Mesothelial cell of epicardium (in vitro differentiated cells): Measurements from ENCODE around the gene SMIM20. TPM values are rescaled to one million over a fixed set of nuclear protein-coding genes. Genes with fewer than 3 reads are reported as not detected.

Experiments used
- DNase-seq, 2 experiments: peaks; one replicate each; pipeline ENCODE4 v3.0.0; 2021; ENCODE audit warnings: low spot score in 2 of 2; ENCODE audit not compliant: unreplicated experiment in 2 of 2
- H3K27ac Mint-ChIP-seq: 2 replicates; pipeline ENCODE4 v1.8.0; 2021; ENCODE audit warnings: mixed read lengths
- H3K27me3 Mint-ChIP-seq: 2 replicates; pipeline ENCODE4 v1.8.0; 2021; ENCODE audit warnings: low read depth, mixed read lengths
- H3K36me3 Mint-ChIP-seq: 2 replicates; pipeline ENCODE4 v1.8.0; 2021; ENCODE audit warnings: mixed read lengths
- H3K4me1 Mint-ChIP-seq: 2 replicates; pipeline ENCODE4 v1.8.0; 2021; ENCODE audit warnings: mixed read lengths
- H3K4me3 Mint-ChIP-seq: 2 replicates; pipeline ENCODE4 v1.8.0; 2021; ENCODE audit warnings: mild to moderate bottlenecking, moderate library complexity, mixed read lengths
- H3K9me3 Mint-ChIP-seq: 2 replicates; pipeline ENCODE4 v1.8.0; 2021; ENCODE audit warnings: mixed read lengths
- total RNA-seq: library from RNA; stranded (reverse); gene quantifications from 3 replicates; pipeline ENCODE4 v1.2.1, GENCODE V29; 2021
- TF ChIP-seq, protein P1 (sequence below): fragments of 200-600 bp; sonication (generic); IDR thresholded peaks from one replicate; pipeline ENCODE4 v1.5.0; 2021; ENCODE audit warnings: antibody characterized with exemption; ENCODE audit not compliant: unreplicated experiment

Gene SMIM20
- total RNA-seq, 1 donor from 2014 or later: 30.0 TPM

- H3K4me3 Mint-ChIP-seq: no peak overlapping the region
- DNase-seq: no peak
- H3K9me3 Mint-ChIP-seq: no peaks in the 10 kb centered on the region
- H3K36me3 Mint-ChIP-seq: no peaks in the 10 kb centered on the region
- H3K27ac Mint-ChIP-seq: no peak overlapping the region
- no peaks in the 10 kb centered on the region for H3K4me1 Mint-ChIP-seq
- TF ChIP-seq, protein P1, sequence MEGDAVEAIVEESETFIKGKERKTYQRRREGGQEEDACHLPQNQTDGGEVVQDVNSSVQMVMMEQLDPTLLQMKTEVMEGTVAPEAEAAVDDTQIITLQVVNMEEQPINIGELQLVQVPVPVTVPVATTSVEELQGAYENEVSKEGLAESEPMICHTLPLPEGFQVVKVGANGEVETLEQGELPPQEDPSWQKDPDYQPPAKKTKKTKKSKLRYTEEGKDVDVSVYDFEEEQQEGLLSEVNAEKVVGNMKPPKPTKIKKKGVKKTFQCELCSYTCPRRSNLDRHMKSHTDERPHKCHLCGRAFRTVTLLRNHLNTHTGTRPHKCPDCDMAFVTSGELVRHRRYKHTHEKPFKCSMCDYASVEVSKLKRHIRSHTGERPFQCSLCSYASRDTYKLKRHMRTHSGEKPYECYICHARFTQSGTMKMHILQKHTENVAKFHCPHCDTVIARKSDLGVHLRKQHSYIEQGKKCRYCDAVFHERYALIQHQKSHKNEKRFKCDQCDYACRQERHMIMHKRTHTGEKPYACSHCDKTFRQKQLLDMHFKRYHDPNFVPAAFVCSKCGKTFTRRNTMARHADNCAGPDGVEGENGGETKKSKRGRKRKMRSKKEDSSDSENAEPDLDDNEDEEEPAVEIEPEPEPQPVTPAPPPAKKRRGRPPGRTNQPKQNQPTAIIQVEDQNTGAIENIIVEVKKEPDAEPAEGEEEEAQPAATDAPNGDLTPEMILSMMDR: no peak
- H3K27me3 Mint-ChIP-seq: no peaks in the 10 kb centered on the region
Measured at GRCh38 chr4:25896776-25897539, 17.1 kb upstream of the SMIM20 start.

- Mint-ChIP-seq H3K27ac (no peak overlapping the region), H3K4me3 (no peak overlapping the region), H3K36me3 (no peaks in the 10 kb centered on the region), H3K4me1 (peaks cover 2% of the 10 kb centered on the region), H3K9me3 (no peaks in the 10 kb centered on the region), H3K27me3 (no peaks in the 10 kb centered on the region)
- no peak for DNase-seq
- TF ChIP-seq, protein P1: no peak
Measured at GRCh38 chr4:25900310-25900709, 13.7 kb upstream of the SMIM20 start.

GRCh38 chr4:25901030-25901430 lies 13.0 kb upstream of the SMIM20 start:
- Mint-ChIP-seq H3K27ac (no peak overlapping the region), H3K36me3 (no peaks in the 10 kb centered on the region), H3K9me3 (no peaks in the 10 kb centered on the region), H3K27me3 (no peaks in the 10 kb centered on the region), H3K4me3 (no peak overlapping the region), H3K4me1 (peaks cover 2% of the 10 kb centered on the region)
- TF ChIP-seq, protein P1: no peak
- no peak for DNase-seq

DNA sequence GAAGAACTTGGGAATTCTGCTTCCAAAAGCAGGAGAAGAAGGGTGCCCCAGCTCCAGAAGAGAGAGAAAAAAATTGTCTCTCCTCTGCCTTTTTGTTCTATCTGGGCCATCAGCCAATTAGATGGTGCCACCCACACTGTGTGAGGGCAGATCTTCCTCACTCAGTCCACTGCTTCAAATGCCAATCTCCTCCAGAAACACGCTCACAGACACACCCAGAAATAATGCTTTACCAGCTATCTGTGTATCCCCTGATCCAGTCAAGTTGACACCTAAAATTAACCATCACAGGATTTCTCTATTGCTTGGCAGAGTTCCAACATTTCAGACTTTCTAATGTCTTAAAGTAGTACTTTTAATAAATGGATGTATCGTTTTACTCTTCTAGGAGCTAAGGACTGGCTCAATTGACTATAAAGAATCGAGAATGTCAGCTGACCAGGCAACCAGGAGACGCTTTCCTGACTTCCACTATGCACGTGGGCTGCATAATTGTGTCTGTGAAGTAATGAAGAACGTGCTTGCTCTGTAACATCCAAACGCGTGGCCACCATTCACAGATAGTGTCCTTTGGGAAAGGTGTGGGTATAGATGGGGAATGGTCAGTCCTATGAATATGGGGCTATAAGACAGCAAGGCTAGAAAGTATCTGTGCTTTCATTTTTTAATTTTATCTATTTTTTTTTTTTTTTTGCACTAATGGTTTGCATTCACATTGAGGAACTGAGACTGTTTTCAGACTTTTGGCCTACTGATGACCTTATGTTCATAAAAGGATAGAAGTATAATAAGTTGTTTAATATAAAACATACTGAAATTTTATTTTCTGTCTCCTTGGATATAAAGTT lies 9.9 kb upstream of the SMIM20 start:
- TF ChIP-seq, protein P1: no peak
- Mint-ChIP-seq H3K27ac (no peak overlapping the region), H3K4me1 (peaks cover 2% of the 10 kb centered on the region), H3K27me3 (peaks cover 6% of the 10 kb centered on the region), H3K4me3 (no peak overlapping the region), H3K9me3 (peaks cover 8% of the 10 kb centered on the region), H3K36me3 (no peaks in the 10 kb centered on the region)
- DNase-seq: no peak

- H3K4me3 Mint-ChIP-seq: no peak overlapping the region
- H3K27ac Mint-ChIP-seq: no peak overlapping the region
- TF ChIP-seq, protein P1: no peak
- peaks cover 2% of the 10 kb centered on the region for H3K4me1 Mint-ChIP-seq
- H3K27me3 Mint-ChIP-seq: peaks cover 6% of the 10 kb centered on the region
- peaks cover 9% of the 10 kb centered on the region for H3K9me3 Mint-ChIP-seq
- DNase-seq: no peak
- H3K36me3 Mint-ChIP-seq: no peaks in the 10 kb centered on the region
Measured at GRCh38 chr4:25904748-25905082, 9.3 kb upstream of the SMIM20 start.
